Retinal pigment epithelial cell (primary cell): ENCODE data around the gene PTDSS2.
A peak's percentile ranks its signal among the peaks of the same experiment; 100 is the strongest.

Experiments used
- DNase-seq: peaks from one replicate; pipeline ENCODE4 v3.0.0-alpha.2; 2010; ENCODE audit warnings: low read depth
- H3K4me3 ChIP-seq: 2 replicates; pipeline ENCODE4 v1.5.1; 2011; ENCODE audit warnings: mild to moderate bottlenecking, low read length, control low read depth, moderate library complexity
- TF ChIP-seq, protein P1 (sequence below): conservative IDR thresholded peaks from 2 replicates; pipeline ENCODE4 v1.5.1; 2011; ENCODE audit warnings: low read depth, low read length, control low read depth, inconsistent platforms

PTDSS2 gene

DNA sequence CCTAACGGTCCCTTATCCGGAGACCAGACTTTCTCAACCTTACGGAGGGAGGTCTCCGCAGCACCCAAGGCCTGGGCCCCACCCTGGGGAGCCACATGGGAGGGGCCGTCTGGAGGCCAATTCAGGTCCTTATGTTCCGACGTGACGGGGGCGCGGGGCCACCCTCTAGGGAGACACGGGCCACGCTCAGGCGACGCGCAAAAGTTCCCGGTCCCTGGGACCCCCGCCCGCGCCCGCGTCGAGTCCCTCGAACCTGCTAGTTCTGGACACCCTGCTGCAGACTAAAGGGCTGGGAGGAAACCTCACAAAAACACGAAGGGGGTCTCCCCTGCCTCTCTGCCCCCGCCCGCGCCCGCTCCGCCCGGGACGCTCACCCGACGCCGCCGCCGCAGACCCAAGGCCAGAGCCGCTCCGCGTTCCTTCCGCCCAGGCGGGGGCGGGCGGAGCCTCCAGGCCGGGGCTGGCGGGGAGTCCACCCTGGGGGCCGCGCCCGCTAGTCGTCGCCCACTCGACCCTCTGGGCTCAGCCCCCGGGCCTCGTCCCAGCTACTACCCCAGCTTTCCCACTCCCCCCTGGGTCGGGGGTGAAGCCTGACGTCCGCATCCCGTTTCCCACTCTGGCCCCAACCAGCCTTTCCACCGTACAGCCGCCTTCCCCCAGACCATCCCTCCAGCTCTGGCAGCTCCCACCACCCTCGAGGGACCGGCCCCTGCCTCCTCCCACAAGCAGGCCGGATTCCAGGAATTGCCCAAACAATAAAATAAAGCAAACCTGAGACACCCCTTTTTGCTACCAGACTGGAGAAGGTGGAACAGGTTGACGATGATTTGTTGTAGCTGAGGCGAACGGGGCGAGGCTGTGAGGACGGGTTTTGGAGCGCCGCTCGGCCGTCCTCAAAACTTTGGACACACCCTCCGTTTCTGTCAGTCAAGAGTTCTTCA, 54.2 kb downstream of the PTDSS2 start:
- TF ChIP-seq, protein P1, sequence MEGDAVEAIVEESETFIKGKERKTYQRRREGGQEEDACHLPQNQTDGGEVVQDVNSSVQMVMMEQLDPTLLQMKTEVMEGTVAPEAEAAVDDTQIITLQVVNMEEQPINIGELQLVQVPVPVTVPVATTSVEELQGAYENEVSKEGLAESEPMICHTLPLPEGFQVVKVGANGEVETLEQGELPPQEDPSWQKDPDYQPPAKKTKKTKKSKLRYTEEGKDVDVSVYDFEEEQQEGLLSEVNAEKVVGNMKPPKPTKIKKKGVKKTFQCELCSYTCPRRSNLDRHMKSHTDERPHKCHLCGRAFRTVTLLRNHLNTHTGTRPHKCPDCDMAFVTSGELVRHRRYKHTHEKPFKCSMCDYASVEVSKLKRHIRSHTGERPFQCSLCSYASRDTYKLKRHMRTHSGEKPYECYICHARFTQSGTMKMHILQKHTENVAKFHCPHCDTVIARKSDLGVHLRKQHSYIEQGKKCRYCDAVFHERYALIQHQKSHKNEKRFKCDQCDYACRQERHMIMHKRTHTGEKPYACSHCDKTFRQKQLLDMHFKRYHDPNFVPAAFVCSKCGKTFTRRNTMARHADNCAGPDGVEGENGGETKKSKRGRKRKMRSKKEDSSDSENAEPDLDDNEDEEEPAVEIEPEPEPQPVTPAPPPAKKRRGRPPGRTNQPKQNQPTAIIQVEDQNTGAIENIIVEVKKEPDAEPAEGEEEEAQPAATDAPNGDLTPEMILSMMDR, result no peak
- H3K4me3 ChIP-seq, result peak overlapping the region; percentile 54
- no peak for DNase-seq

DNA sequence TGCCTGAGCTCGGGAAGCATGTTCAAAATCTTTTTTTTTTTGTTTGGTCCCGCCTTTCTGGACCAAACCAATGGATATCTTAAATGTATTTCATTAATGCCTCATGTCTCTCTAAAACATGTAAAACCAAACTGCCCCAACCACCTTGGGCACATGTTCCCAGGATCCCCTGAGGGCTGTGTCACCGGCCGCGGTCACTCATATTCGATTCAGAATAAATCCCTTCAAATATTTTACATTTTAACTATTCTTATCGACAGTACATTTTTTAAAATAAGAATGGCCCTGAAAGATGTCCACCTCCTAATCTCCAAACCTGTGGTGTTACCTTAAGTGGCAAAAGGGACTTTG, 54.9 kb downstream of the PTDSS2 start:
- TF ChIP-seq, protein P1, result no peak
- no peak for DNase-seq
- peak overlapping the region; percentile 54 for H3K4me3 ChIP-seq

DNA sequence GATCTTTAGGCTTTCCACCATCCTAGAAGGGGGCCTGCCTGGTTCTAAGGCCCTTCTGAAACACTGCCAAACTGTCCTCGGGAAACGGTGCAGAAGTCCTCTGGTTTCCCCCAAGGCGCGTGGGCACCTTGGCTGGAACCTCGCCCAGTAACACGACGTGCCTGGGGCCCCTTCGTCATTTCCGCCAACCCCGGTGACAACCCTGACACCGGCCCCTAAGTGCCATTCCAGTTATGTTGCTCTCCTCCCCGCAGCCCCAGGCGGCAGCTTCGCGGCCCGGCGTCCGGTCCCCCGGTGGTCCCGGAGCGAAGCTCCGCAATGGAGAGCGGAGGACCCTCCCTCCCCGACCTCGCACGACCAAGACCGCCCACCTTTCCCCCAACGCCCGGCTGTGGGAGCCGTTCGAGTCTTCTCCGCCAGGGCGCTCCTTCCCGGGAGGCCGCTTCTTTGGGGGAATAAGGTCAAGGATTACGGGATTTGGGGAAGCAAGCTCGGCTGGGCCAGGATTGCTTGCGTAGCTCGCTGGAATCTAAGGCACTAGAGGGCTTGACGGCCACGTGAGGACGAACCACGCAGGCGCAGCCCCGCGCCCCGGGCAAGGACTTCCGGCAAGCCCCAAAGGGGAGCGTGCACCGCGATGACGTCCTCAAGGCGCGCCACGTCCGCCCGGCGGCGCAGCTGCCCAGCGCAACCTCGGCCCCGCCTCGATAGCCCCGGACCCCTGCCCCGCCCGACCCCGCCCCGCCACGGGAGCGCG, 56.3 kb downstream of the PTDSS2 start:
- peak; percentile 97 for DNase-seq
- H3K4me3 ChIP-seq, result peak overlapping the region; percentile 74
- TF ChIP-seq, protein P1, result peak; percentile 12

DNA sequence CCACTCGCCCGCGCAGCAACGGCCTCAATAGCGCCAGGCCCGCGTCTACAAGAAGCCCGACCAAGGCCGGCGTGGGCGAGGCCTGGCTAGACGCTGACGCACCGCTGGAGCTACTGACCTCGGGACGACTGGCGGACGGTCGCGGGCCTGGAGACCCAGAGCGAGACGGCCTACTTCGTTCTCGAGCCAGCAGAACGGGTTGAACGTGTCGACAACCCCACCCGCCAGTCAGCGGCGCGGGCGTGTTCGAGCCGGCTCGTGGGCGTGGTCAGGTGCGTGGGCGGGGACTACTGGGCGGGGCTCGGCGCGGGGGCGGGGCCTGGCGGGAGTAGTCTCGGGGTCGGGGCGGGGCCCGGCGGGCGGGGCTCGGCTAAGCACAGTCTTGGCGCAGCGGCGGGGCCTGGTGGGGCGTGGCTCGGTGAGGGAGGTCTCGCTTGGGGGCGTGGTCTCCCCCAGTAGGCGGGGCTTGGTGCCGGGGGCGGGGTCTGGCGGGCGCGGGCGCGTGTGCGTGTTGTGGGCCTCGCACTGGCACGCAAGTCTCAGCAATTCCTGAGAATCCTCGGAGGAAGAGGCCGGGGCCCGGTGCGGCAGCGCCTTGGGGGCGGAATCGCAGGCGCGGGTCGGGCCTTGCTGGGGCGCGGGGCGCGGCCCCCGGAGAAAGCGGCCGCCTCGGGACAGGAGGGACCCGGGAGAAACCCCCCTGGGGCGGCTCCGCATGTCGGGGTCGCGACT, 57.1 kb downstream of the PTDSS2 start, which contains the start of gene RNH1:
RNH1 (minus strand) TSS at position 248 of the 732 bp plus-strand sequence. CDS start 5,080 bp downstream, outside the sequence.
- TF ChIP-seq, protein P1, result no peak
- peak within 1 kb of the TSS; percentile 74 for H3K4me3 ChIP-seq
- peak; percentile 68 for DNase-seq

GRCh38 chr11:507727-508515, 57.8 kb downstream of the PTDSS2 start:
- DNase-seq, result no peak
- TF ChIP-seq, protein P1, result no peak

DNA sequence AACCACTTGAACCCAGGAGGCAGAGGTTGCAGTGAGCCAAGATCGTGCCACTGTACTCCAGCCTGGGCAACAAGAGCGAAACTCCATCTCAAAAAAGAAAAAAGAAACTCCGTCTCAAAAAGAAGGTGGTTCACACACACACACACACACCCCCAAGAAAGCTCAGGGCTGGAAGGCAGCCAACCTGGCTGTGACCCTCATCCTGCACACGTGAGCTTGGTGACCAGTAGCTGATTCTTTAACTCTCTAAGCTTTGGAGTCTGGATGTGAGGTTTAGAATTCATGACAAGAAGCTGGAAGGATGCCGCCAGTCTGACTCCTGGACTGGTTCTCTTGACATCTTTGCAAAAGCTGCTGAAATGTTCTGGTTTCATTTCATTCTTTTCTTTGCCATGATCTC, 58.9 kb downstream of the PTDSS2 start:
- TF ChIP-seq, protein P1, result no peak
- H3K4me3 ChIP-seq, result no peak overlapping the region
- no peak for DNase-seq

More at GRCh38 chr11:507727-508515, 57.8 kb downstream of the PTDSS2 start:
- peak overlapping the region; percentile 53 for H3K4me3 ChIP-seq
